Stomach (tissue), 9 donors: ENCODE results near the gene ZNF423. TPM values are rescaled to one million over a fixed set of nuclear protein-coding genes. Genes with fewer than 3 reads are reported as not detected.

Experiments used
- DNase-seq, 2 donors: peaks; one replicate each; pipeline versions ENCODE4 v3.0.0 to v3.0.0-alpha.2; 2013 to 2019
- H3K27ac ChIP-seq, 5 donors: fragments of 200-600 bp in 4 of 5; sonication (generic) in 4 of 5; one replicate each; pipeline ENCODE4 v1.5.1; 2013 to 2019; ENCODE audit warnings: mild to moderate bottlenecking in 1 of 5, moderate library complexity in 1 of 5
- H3K27me3 ChIP-seq, 3 donors: fragments of 200-600 bp; sonication (generic); one replicate each; pipeline ENCODE4 v1.5.1; 2017 to 2019; ENCODE audit warnings: mixed run types in 1 of 3
- H3K36me3 ChIP-seq, 4 donors: fragments of 200-600 bp; sonication (generic); 1 replicate in 3 of 4; 2 replicates in 1 of 4; pipeline ENCODE4 v1.5.1; 2016 to 2019
- H3K4me1 ChIP-seq, 4 donors: fragments of 200-600 bp; sonication (generic); one replicate each; pipeline ENCODE4 v1.5.1; 2016 to 2019
- H3K4me3 ChIP-seq, 4 donors: fragments of 200-600 bp; sonication (generic) in 3 of 4; one replicate each; pipeline ENCODE4 v1.5.1; 2016 to 2019; ENCODE audit warnings: mild to moderate bottlenecking in 1 of 4
- H3K9me3 ChIP-seq, 4 donors: fragments of 200-600 bp; sonication (generic); one replicate each; pipeline ENCODE4 v1.5.1; 2016 to 2019
- CTCF ChIP-seq, 7 experiments: fragments of 450-650 bp in 4 of 7; fragments of 200-600 bp in 3 of 7; sonication (generic) in 3 of 7; IDR thresholded peaks; one replicate each; pipeline ENCODE4 v1.5.1; 2016 to 2019; ENCODE audit warnings: antibody characterized with exemption in 7 of 7, control low read depth in 2 of 7, mild to moderate bottlenecking in 1 of 7
- EP300 ChIP-seq: sonication (generic); formaldehyde crosslinking; IDR thresholded peaks from one replicate; pipeline ENCODE4 v1.6.1; 2017; ENCODE audit warnings: antibody characterized with exemption
- POLR2A ChIP-seq, 4 donors: fragments of 450-650 bp; IDR thresholded peaks; one replicate each; pipeline ENCODE4 v1.6.1; 2016; ENCODE audit warnings: antibody characterized with exemption in 4 of 4, control low read depth in 2 of 4, mild to moderate bottlenecking in 1 of 4, moderate library complexity in 1 of 4
- POLR2AphosphoS5 ChIP-seq, 3 donors: sonication (generic); formaldehyde crosslinking; IDR thresholded peaks; one replicate each; pipeline ENCODE4 v1.6.1; 2016; ENCODE audit warnings: antibody characterized with exemption in 3 of 3
- WGBS, 5 donors: extraction: QIAGEN DNeasy Blood & Tissue Kit in 3 of 5; methylation state at CpG; one replicate each; pipeline versions ENCODE4 v1.1.5 to v1.1.7; 2013 to 2018; 5-methylcytosine and 5-hydroxymethylcytosine counted together
- intact Hi-C: fragments of 100-400 bp; cut with DNase I; formaldehyde crosslinking; loops from one replicate; pipeline ENCODE4 v1.15.1; 2023; ENCODE audit warnings: low total_unique reads
- polyA plus RNA-seq, 3 donors: library from polyadenylated mRNA; stranded (reverse); fragments of 200-250 nt; gene quantifications; one replicate each; pipeline ENCODE4 v1.2.3, GENCODE V29; 2013
- total RNA-seq, 5 donors: library from RNA; depleted of rRNA; stranded (reverse); fragments of >200 nt; gene quantifications; one replicate each; pipeline versions ENCODE4 v1.1.0 to v1.2.3, GENCODE V29; 2014 to 2016
- donor health status: healthy with polysubstance abuse.
- donor health status: Bipolar disorder and iron deficiency.
- donor health status: healthy.

Gene ZNF423
- total and polyA plus RNA-seq, 8 donors = 0.29 to 3.5 (median 1.0) TPM

GRCh38 chr16:49720225-49720624 lies 135.7 kb downstream of the ZNF423 start:
- DNase-seq = no peak
- Histone ChIP-seq H3K9me3 (no peaks in the 10 kb centered on the region), H3K27ac (no peak overlapping the region), H3K36me3 (no peaks in the 10 kb centered on the region), H3K4me1 (peaks cover 0 to 9% (median 0%) of the 10 kb centered on the region in 4 donors), H3K4me3 (no peak overlapping the region), H3K27me3 (no peaks in the 10 kb centered on the region)
- intact Hi-C loops = no loop called here
- TF ChIP-seq EP300 (no peak), POLR2AphosphoS5 (IDR thresholded peaks at IDR 0.05) (no peak), CTCF (IDR thresholded peaks at IDR 0.05) (no peak), POLR2A (IDR thresholded peaks at IDR 0.05) (no peak)
- WGBS, 5 donors = 51 to 72% (median 58%) methylated on average over 3 of the region's 3 CpGs

- 71 to 88% (median 80%) methylated on average over 4 of the region's 4 CpGs for WGBS, 5 donors
- Histone ChIP-seq H3K36me3 (no peaks in the 10 kb centered on the region), H3K9me3 (no peaks in the 10 kb centered on the region), H3K4me1 (peaks cover 0 to 9% (median 0%) of the 10 kb centered on the region in 4 donors), H3K27ac (no peak overlapping the region), H3K4me3 (no peak overlapping the region), H3K27me3 (no peaks in the 10 kb centered on the region)
- no peak for DNase-seq
- intact Hi-C loops = no loop called here
- TF ChIP-seq CTCF (IDR thresholded peaks at IDR 0.05) (no peak), POLR2AphosphoS5 (IDR thresholded peaks at IDR 0.05) (no peak), EP300 (no peak), POLR2A (IDR thresholded peaks at IDR 0.05) (no peak)
These were observed 138.2 kb downstream of the ZNF423 start for GRCh38 chr16:49717689-49718088.

GRCh38 chr16:49716339-49716934 lies 139.5 kb downstream of the ZNF423 start:
- intact Hi-C loops = no loop called here
- no peak for TF ChIP-seq POLR2AphosphoS5 (IDR thresholded peaks at IDR 0.05)
- no peak for TF ChIP-seq POLR2A (IDR thresholded peaks at IDR 0.05)
- TF ChIP-seq EP300 = no peak
- no peak for TF ChIP-seq CTCF (IDR thresholded peaks at IDR 0.05)

DNA sequence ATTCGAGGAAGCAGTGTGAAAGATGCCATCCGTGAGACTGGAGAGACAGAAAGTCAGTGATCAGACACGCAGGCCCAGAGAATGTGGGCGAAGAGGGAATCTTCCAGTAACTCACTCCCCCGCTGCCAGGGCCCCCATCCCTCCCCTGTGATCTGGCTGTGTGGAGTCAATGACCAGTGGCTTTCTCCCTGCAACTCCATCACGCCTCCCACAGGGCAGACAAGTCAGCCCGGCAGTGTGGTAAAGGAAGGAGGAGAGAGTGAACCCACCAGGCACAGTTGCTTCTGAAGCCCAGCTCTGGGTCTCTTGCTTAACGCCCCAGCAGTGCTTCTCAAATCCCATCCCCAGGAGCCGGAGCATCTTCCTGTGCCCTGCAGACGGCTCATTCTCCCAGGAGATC lies 142.1 kb downstream of the ZNF423 start:
- Histone ChIP-seq H3K9me3 (no peaks in the 10 kb centered on the region), H3K27me3 (no peaks in the 10 kb centered on the region), H3K4me3 (no peak overlapping the region), H3K27ac (no peak overlapping the region), H3K4me1 (peaks cover 0 to 9% (median 0%) of the 10 kb centered on the region in 4 donors), H3K36me3 (no peaks in the 10 kb centered on the region)
- DNase-seq = no peak
- TF ChIP-seq EP300 (no peak), POLR2AphosphoS5 (IDR thresholded peaks at IDR 0.05) (no peak), POLR2A (IDR thresholded peaks at IDR 0.05) (no peak), CTCF (IDR thresholded peaks at IDR 0.05) (no peak)
- intact Hi-C loops = no loop called here
- 80 to 87% (median 86%) methylated on average over 6 to 10 of the region's 10 CpGs for WGBS, 5 donors

More at GRCh38 chr16:49716339-49716934, 139.5 kb downstream of the ZNF423 start:
- Histone ChIP-seq H3K9me3 (no peaks in the 10 kb centered on the region), H3K4me3 (no peak overlapping the region), H3K27me3 (no peaks in the 10 kb centered on the region), H3K27ac (no peak overlapping the region), H3K36me3 (no peaks in the 10 kb centered on the region), H3K4me1 (peaks cover 0 to 9% (median 0%) of the 10 kb centered on the region in 4 donors)
- 74 to 85% (median 77%) methylated on average over 12 of the region's 12 CpGs for WGBS, 5 donors
- peak in 1 of 2 donors; percentile 57 for DNase-seq
